Nephron progenitor cell (in vitro differentiated cells): ENCODE results near the gene TMEM38A.
"Not testable (repeated sequence)": the region's sequence is repeated elsewhere in the genome, so short reads cannot be mapped to it uniquely, and the experiment has no call there.

Experiments
- DNase-seq: peaks from one replicate; pipeline ENCODE4 v3.0.0; 2021
- H3K27ac Mint-ChIP-seq: 2 replicates; pipeline ENCODE4 v1.8.0; 2021; ENCODE audit warnings: mild to moderate bottlenecking, moderate library complexity, mixed read lengths
- H3K27me3 Mint-ChIP-seq: 2 replicates; pipeline ENCODE4 v1.8.0; 2021; ENCODE audit warnings: mild to moderate bottlenecking, low read depth, mixed read lengths; ENCODE audit not compliant: poor library complexity
- H3K36me3 Mint-ChIP-seq: 2 replicates; pipeline ENCODE4 v1.8.0; 2021; ENCODE audit warnings: low read depth, mixed read lengths
- H3K4me1 Mint-ChIP-seq: 2 replicates; pipeline ENCODE4 v1.8.0; 2021; ENCODE audit warnings: mixed read lengths
- H3K4me3 Mint-ChIP-seq: 2 replicates; pipeline ENCODE4 v1.8.0; 2021; ENCODE audit warnings: mild to moderate bottlenecking, moderate library complexity, mixed read lengths
- H3K9me3 Mint-ChIP-seq: 2 replicates; pipeline ENCODE4 v1.8.0; 2021; ENCODE audit warnings: mild to moderate bottlenecking, moderate library complexity, mixed read lengths
- CTCF ChIP-seq: fragments of 200-600 bp; sonication (generic); IDR thresholded peaks from 2 replicates; pipeline ENCODE4 v1.5.0; 2021; ENCODE audit warnings: antibody characterized with exemption

Gene TMEM38A

GRCh38 chr19:16682539-16682938, 21.6 kb downstream of the TMEM38A start:
- no peaks in the 10 kb centered on the region for H3K27me3 Mint-ChIP-seq
- no peak for DNase-seq
- no peaks in the 10 kb centered on the region for H3K4me1 Mint-ChIP-seq
- no peak for TF ChIP-seq CTCF
- H3K36me3 Mint-ChIP-seq = peaks cover 14% of the 10 kb centered on the region
- no peak overlapping the region for H3K27ac Mint-ChIP-seq
- H3K4me3 Mint-ChIP-seq = no peak overlapping the region
- H3K9me3 Mint-ChIP-seq = peaks cover 7% of the 10 kb centered on the region

GRCh38 chr19:16684216-16684615, 23.3 kb downstream of the TMEM38A start:
- DNase-seq = no peak
- TF ChIP-seq CTCF = no peak
- Mint-ChIP-seq H3K27me3 (peaks cover 5% of the 10 kb centered on the region), H3K4me1 (no peaks in the 10 kb centered on the region), H3K27ac (no peak overlapping the region), H3K9me3 (peaks cover 7% of the 10 kb centered on the region), H3K4me3 (no peak overlapping the region), H3K36me3 (peaks cover 14% of the 10 kb centered on the region)

GRCh38 chr19:16688084-16688483, 27.1 kb downstream of the TMEM38A start:
- no peak for TF ChIP-seq CTCF
- Mint-ChIP-seq H3K27ac (no peak overlapping the region), H3K9me3 (no peaks in the 10 kb centered on the region), H3K4me3 (no peak overlapping the region), H3K4me1 (no peaks in the 10 kb centered on the region), H3K36me3 (no peaks in the 10 kb centered on the region), H3K27me3 (peaks cover 11% of the 10 kb centered on the region)
- no peak for DNase-seq

- DNase-seq = no peak
- no peaks in the 10 kb centered on the region for H3K9me3 Mint-ChIP-seq
These were observed 38.0 kb downstream of the TMEM38A start for GRCh38 chr19:16698914-16699313.

GRCh38 chr19:16702123-16702522, 41.2 kb downstream of the TMEM38A start:
- Mint-ChIP-seq H3K4me1 (no peaks in the 10 kb centered on the region), H3K36me3 (no peaks in the 10 kb centered on the region), H3K4me3 (no peak overlapping the region), H3K27me3 (peaks cover 28% of the 10 kb centered on the region), H3K9me3 (no peaks in the 10 kb centered on the region), H3K27ac (no peak overlapping the region)
- TF ChIP-seq CTCF = no peak
- no peak for DNase-seq

More at GRCh38 chr19:16698914-16699313, 38.0 kb downstream of the TMEM38A start:
- TF ChIP-seq CTCF = no peak
- Mint-ChIP-seq H3K4me1 (no peaks in the 10 kb centered on the region), H3K27ac (no peak overlapping the region), H3K4me3 (no peak overlapping the region), H3K27me3 (peaks cover 8% of the 10 kb centered on the region), H3K36me3 (no peaks in the 10 kb centered on the region)

- no peak overlapping the region for H3K27ac Mint-ChIP-seq
- H3K36me3 Mint-ChIP-seq = no peaks in the 10 kb centered on the region
- H3K4me1 Mint-ChIP-seq = no peaks in the 10 kb centered on the region
- no peak for TF ChIP-seq CTCF
- H3K9me3 Mint-ChIP-seq = no peaks in the 10 kb centered on the region
- no peak for DNase-seq
- peaks cover 34% of the 10 kb centered on the region for H3K27me3 Mint-ChIP-seq
- no peak overlapping the region for H3K4me3 Mint-ChIP-seq
These were observed 42.7 kb downstream of the TMEM38A start for GRCh38 chr19:16703677-16704076.

GRCh38 chr19:16710870-16711269, 49.9 kb downstream of the TMEM38A start:
- not testable (repeated sequence) for H3K27ac Mint-ChIP-seq, H3K4me3 Mint-ChIP-seq, H3K4me1 Mint-ChIP-seq, H3K36me3 Mint-ChIP-seq, DNase-seq, H3K9me3 Mint-ChIP-seq
- peaks cover 23% of the 10 kb centered on the region for H3K27me3 Mint-ChIP-seq

- H3K36me3 Mint-ChIP-seq, H3K4me1 Mint-ChIP-seq, DNase-seq, H3K4me3 Mint-ChIP-seq, H3K27ac Mint-ChIP-seq, H3K9me3 Mint-ChIP-seq: not testable (repeated sequence)
- peaks cover 19% of the 10 kb centered on the region for H3K27me3 Mint-ChIP-seq
These were observed 51.4 kb downstream of the TMEM38A start for GRCh38 chr19:16712295-16712694.
